Stimulated activated CD8-positive, alpha-beta memory T cell treated with anti-CD3 and anti-CD28 coated beads, Interleukin-4, amount 100 ng/mL, for 1 hour (primary cell): Measurements from ENCODE around the gene DUOXA2.
"Not testable (repeated sequence)": the region's sequence is repeated elsewhere in the genome, so short reads cannot be mapped to it uniquely, and the experiment has no call there.

Source experiments
- DNase-seq, 2 donors: peaks; one replicate each; pipeline ENCODE4 v3.0.0-alpha.2; 2020; ENCODE audit warnings: low read depth in 2 of 2, low spot score in 1 of 2

The DUOXA2 gene

DNA sequence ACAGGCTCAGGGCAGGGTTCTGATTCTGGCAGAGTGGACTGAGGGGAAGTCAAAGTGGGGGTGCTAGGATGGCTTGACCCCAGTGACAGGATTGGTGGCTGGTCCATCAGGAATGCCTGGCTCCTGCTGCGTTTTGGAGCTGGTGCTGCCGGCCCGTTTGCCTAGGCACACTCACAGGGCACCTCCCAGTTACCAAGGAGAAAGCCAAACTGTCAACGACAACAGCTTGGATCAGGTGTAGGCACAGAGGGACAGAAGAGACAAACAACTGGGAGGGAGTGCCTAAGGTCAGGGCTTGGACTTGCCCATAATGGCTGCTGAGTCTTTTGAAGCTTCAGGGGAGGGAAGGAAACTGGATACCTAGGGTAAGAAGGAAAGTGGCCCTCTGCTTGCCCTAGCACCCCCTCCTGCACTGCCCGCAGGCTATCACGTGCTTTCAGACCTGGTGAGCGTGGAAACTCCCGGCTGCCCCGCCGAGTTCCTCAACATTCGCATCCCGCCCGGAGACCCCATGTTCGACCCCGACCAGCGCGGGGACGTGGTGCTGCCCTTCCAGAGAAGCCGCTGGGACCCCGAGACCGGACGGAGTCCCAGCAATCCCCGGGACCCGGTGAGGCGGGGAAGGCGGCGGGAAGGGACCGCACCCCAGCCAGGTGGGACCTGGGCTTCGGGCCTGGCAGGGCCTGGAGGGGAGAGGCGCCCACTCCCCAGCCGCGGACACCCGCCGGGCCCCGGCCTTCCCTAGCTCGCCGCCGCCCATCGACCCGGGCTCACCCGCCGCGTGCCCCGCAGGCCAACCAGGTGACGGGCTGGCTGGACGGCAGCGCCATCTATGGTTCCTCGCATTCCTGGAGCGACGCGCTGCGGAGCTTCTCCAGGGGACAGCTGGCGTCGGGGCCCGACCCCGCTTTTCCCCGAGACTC, 20.8 kb downstream of the DUOXA2 start:
- DNase-seq: no peak

DNA sequence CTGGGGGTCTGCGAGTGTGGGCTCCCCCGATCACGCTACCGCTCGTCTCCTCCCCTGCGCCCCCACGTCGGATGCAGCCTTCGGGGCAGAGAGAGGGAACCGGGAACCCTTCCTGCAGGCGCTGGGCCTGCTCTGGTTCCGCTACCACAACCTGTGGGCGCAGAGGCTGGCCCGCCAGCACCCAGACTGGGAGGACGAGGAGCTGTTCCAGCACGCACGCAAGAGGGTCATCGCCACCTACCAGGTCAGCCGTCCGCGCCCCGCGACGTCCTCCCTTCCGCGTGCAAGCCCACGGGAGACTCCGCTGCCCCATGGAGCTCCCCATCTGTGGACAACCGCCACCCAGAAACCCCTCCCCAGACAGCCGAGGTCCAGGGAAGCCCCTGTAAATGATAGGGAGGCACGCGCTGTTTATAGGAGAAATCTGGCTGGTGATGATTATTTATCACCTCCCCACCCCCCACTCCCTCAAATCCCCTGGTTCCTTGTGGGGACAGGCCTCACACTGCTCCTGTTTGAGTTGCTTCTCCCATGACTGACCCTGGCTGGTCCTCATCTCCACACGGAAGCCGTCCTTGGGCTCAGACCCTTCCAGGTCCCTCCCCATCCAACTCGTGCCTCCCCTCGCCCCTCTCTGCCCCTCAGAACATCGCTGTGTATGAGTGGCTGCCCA, 21.7 kb downstream of the DUOXA2 start:
- DNase-seq: not testable (repeated sequence)

DNA sequence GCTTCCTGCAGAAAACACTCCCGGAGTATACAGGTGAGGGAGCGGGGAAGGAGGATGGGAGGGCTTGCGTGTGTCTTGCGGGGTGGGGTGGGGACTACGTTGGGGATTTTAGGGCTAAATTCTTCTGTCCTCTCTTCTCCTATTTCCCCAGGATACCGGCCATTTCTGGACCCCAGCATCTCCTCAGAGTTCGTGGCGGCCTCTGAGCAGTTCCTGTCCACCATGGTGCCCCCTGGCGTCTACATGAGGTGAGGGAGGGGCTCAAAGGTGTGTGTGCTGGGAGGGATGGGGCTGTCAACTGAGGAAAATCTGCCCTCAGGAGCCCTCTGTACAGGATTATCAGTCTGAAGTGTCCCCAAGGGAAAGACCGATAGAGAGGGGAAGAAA, 22.2 kb downstream of the DUOXA2 start:
- DNase-seq: no peak

DNA sequence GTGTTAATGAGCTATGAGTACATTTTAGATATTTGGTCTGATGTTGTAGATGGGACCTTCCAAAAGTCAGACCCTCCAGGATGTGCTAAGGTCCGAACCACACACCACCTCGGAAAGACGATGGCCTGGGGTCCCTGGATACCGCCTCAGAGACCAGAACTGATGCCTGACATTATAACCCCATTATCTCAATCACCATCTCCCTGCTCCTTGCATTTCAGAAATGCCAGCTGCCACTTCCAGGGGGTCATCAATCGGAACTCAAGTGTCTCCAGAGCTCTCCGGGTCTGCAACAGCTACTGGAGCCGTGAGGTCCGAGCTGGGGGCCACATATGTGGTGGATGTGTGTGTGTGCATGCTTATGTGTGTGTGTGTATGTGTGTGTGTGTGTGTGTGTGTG, 23.6 kb downstream of the DUOXA2 start:
- no peak for DNase-seq

DNA sequence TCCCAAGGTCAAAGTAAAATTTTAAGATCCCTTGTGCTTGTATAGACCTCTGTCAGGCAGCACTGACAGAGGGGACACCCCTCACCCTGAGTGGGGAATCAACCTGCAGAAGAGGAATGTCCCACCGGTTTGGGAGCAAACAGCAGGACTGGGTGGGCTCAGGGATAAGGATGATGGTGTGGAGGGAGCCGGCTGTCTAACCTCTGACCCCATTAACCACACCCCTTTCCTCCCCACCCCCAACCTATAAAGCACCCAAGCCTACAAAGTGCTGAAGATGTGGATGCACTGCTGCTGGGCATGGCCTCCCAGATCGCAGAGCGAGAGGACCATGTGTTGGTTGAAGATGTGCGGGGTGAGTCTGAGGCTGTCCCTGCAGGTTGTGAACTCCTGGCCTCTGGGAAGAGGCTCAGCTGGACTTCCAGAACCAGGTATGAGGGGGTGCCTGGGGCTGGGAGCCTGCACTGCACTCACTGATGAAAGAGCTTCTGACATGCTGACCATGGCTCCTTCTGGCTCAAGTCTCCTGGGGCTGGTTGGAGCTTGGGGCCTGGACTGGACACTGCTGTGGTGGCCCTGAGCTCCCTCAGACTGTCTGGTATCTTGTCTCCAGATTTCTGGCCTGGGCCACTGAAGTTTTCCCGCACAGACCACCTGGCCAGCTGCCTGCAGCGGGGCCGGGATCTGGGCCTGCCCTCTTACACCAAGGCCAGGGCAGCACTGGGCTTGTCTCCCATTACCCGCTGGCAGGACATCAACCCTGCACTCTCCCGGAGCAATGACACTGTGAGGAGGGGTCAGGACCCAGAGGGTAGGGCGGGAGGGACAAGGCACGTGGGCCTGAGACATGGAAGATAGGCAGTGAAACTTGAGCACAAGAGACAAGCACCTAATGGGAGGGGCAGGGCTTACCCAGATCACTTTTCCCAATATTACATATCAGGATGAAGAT, 25.0 kb downstream of the DUOXA2 start:
- DNase-seq: no peak

DNA sequence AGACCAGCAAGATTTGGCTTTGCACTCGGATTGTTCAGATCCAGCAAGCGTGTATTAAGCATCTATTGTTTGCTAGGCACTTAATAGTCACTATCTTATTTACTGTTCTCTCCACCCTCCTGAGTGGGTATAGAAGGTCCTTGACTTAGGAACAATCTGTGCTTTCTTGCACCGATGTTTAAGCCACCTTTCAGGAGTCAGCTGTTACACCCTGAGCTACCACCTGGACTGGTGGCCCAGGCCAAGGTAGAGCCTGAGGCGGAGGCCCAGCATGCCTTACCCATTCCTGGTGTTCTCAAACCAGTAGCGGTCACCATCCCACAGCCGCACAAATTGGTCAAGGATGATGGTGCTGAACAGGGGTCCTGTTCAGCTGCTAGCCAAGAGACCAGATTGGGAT, 25.6 kb downstream of the DUOXA2 start:
- no peak for DNase-seq

DNA sequence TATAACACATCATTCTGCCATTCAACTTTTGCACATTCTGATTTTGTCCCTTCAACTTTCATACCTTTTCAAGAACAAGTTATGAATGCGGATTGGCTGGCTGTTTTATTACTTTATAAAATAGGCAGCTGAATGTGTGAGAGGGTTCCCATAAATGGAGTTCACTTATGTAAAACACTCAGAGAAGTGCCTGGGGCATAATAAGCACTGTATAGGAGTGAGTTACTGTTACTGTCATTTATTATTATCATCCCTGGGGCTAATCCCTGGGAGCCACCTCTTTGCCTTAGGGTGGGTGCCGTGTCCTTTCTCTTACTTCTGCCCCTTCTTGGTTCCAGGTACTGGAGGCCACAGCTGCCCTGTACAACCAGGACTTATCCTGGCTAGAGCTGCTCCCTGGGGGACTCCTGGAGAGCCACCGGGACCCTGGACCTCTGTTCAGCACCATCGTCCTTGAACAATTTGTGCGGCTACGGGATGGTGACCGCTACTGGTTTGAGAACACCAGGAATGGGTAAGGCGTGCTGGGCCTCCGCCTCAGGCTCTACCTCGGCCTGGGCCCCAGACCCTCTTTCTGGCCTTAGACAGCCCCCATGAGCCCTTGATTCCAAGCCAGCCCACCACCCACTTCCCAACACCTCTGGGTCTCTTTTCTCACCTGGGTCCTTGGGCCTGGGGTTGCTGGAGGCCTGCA, 26.6 kb downstream of the DUOXA2 start:
- no peak for DNase-seq

DNA sequence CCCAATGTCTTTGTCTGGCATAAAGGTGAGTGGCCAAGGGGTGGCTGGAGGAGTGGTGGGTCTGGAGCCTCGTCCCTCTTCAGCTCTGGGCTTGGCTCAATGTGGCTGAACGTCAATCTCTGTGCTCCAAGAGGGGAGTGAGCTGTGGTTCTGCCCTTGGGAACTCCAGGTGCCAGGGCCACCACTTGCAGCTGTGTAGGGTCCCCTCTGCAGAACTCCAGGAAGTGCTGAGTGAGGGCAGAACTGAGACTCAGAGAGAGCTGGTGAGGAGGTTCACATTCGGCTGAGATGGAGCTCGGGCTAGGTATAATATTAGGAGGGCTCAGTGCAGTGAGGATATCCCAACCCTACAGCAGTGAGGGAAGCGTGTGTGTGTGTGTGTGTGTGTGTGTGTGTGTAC, 27.3 kb downstream of the DUOXA2 start:
- no peak for DNase-seq

DNA sequence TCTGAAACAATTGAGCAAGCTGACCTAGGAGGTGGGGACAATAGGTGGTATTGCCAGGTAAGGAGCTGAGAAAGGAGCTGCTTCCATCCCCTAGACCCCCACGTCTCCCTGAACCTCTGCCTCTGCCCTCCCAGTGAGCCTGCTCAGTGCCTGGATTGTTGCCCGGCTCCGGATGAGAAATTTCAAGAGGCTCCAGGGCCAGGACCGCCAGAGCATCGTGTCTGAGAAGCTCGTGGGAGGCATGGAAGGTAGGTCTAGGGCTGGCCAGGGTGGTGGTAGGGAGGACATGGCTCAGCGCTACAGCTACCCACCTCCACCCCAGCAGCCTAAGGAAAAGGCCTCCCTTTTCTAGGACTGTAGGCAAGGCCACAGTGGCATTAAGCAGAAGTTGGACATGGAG, 28.9 kb downstream of the DUOXA2 start:
- DNase-seq: no peak

DNA sequence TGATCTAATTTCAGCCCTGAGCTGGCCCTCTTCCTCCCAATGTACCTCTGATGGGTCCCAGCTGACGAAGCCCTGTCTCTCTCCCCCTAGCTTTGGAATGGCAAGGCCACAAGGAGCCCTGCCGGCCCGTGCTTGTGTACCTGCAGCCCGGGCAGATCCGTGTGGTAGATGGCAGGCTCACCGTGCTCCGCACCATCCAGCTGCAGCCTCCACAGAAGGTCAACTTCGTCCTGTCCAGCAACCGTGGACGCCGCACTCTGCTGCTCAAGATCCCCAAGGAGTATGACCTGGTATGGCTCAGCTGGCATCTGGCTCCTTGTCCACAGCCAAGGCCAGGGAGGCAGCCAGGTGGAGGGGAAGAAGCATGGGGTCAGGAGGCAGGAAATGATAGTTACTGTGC, 29.8 kb downstream of the DUOXA2 start:
- DNase-seq: no peak

DNA sequence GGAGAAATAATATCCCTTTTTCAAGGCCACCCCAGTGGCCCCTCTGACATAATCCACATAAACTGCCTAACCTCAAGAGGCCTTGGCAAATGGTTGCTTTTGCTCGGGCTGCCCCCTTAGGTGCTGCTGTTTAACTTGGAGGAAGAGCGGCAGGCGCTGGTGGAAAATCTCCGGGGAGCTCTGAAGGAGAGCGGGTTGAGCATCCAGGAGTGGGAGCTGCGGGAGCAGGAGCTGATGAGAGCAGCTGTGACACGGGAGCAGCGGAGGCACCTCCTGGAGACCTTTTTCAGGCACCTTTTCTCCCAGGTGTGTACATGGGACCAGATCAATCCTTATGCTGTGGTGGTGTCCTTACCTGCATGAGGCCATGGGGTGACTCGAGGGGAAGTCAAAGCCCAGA, 30.6 kb downstream of the DUOXA2 start:
- no peak for DNase-seq

DNA sequence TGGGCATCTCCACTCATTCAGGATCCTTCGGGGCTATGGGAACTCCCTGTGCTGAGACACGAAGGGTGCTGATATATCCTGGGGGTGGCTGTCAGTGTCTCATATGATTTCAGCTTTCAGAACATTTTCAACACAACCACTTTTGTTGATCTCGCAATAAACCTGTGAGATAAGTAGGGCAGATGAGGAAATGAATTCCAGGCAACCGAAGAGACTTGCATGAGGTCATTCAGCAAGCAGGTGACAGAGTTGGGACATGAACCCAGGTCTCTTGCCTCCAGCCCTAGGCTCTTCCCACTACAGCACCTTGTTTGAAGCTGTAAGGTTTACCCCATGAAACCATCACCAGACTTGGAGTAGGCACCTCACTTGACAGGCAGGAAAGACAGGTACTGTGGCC, 32.3 kb downstream of the DUOXA2 start:
- no peak for DNase-seq

DNA sequence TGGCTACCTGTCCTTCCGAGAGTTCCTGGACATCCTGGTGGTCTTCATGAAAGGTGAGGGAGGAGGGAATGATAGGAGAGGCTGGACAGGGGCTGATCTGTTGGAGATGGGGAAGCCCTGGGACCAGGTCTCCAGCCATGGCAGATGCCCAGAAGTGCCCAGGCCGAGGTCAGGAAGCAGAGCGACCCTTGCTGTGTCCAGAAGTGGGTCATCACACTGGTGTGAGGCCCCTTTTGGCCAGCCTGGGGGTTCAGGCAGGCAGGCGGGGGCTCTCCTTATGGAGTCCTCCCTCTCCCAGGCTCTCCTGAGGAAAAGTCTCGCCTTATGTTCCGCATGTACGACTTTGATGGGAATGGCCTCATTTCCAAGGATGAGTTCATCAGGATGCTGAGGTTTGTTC, 33.5 kb downstream of the DUOXA2 start:
- DNase-seq: no peak

DNA sequence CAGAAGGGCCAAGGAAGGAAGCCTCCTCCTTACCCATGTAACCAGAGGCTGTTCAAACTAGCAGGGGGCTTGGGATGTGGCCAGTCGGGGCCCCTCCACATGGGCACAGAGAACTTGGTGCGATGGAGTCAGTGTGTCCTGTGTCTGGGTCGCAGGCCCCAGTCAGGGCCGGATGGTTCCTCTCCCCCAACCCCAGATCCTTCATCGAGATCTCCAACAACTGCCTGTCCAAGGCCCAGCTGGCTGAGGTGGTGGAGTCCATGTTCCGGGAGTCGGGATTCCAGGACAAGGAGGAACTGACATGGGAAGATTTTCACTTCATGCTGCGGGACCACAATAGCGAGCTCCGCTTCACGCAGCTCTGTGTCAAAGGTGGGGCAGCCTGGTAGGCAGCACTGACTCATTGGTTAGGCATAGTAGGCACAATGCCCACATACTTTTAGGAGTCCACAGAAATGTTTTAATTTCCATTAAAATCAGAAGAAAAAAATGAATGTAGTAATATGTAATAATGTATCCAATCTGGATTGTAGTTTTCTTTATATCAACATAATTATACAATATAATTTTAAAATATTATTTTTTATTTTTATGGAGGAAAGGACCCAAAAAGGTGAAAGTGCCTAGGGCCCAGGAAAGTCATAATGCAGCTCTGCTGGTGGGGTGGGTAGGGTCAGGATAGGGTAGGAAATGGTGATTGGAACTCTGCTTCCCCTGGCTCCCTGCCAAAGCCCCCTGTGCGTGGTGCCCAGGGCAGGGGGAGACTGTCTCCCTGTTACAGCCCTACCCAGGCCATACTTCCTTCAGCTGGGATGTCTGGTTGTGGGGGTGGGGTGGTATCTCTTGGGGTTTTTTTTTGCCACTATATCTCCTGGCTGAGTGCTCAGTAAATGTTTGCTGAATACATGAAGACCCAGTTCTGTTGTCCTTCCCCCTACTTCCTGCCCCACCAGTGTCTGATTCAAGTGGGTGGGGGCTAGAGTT, 34.2 kb downstream of the DUOXA2 start:
- DNase-seq: no peak

DNA sequence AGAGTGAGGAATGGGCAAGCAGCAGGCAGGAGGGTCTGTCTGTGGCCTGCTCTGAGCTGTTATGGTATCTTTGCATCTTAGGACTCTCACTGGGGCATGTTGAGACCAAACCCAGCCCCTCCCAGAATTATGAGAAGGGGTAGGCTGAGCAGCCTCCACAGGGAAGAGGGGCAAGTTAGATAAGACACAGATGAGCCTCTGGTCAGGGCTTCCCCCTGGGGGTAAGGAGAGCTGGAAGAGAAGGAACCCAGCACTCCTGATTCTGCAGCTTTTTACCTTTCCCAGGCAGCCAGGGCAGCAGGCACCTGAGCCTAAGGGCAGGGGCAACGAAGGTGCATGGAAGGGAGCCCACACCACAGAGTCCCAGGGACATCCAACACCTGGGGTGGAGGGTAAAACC, 34.9 kb downstream of the DUOXA2 start:
- DNase-seq: no peak

DNA sequence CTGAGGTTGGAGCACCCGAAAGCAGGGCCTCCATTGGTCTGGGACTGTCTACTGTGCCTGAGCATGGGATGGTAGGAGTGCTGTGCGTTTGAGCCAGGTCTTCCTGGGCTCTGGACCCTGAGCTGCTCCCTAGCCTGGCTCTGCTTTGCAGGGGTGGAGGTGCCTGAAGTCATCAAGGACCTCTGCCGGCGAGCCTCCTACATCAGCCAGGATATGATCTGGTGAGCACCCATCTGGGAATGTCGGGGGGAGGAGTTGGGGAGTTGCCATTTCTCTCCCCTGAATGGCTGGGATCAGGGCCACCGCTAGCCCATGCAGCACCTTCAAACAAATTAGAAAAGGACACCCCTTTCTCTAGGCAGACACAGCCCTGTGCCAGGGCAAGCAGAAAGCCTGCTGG, 36.4 kb downstream of the DUOXA2 start:
- no peak for DNase-seq

DNA sequence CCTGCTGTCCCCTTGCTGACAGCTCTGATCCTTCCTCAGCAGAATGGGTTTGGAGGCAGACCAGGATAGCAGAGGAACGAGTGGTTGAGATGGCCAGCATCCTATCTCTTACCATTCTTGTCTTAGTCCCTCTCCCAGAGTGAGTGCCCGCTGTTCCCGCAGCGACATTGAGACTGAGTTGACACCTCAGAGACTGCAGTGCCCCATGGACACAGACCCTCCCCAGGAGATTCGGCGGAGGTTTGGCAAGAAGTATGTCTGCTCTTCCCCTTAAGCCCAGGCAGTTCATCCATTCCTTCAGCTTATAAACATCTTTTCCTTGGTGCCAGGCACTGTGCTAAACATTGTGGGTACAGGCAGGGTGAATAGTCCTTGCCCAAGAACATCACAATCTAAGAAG, 36.9 kb downstream of the DUOXA2 start:
- DNase-seq: no peak

DNA sequence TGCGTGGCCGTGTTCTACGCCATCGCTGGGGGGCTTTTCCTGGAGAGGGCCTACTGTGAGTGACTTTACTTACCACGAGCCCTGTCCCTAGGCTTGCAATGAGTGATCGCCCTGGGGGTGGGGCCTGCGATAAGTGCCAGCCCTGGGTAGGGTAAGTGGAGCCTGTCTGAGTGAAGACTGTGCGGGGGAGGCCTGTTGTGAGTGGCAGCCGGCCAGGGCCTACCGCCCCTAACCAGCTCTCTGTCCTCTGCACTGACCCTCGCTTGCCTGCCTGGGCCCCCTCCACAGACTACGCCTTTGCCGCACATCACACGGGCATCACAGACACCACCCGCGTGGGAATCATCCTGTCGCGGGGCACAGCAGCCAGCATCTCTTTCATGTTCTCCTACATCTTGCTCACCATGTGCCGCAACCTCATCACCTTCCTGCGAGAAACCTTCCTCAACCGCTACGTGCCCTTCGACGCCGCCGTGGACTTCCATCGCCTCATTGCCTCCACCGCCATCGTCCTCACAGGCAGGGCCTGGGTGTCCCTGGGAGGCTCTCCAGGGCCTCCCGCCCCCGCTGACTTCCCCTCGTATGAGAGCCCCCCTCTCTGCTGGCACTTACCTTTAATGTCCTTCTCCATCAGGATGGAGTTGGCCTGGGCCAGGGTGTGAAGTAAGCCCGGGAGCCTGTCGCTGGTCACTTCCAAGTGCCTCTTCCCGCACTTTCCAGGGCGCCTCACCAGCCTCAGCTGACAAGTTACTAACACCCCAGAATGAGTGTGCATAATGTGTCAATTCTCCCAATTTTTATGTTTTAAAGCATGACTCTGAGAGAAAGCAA, 38.1 kb downstream of the DUOXA2 start:
- DNase-seq: no peak

DNA sequence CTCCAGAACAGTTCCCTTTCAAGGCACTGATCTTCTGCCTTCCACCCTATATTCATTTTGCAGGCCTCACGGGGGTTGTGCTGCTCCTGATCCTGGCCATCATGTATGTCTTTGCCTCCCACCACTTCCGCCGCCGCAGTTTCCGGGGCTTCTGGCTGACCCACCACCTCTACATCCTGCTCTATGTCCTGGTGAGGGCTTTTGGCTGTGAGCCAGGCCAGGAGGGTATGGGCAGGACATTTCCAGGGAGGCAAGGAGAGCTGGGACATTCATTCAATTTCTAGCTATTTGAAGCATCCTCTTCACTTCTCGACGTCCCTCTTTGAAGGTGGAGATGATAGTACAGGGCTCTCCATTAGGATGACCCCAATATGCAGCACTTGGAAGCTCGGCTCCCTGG, 41.6 kb downstream of the DUOXA2 start:
- DNase-seq: no peak
